HepG2 (cell line): ENCODE data around the gene KCNQ5. TPM values are rescaled to one million over a fixed set of nuclear protein-coding genes. Genes with fewer than 3 reads are reported as not detected.

ENCODE experiments used
- ATAC-seq: fragments of 200-7000 bp; cut with Tn5 transposase; 3 replicates; pipeline ENCODE4 v1.9.1; 2020; ENCODE audit warnings: mild to moderate bottlenecking, moderate library complexity
- BruUV-seq: library from RNA; stranded (reverse); fragments of 400-500 nt; replicated peaks from 2 replicates; lab custom pipeline; 2021; lab: Mats Ljungman, UMichigan
- CTCF ChIA-PET: fragments of 300-600 bp; formaldehyde crosslinking; extraction: SDS; loops from one replicate; lab custom pipeline; 2021; ENCODE audit warnings: low total read pairs, inconsistent platforms, low intra/inter-chr PET ratio; lab: Yijun Ruan, JAX
- POLR2A ChIA-PET: fragments of 350-600 bp; sonication (Branson Sonifier 250); formaldehyde crosslinking; loops from one replicate; lab custom pipeline; 2020; ENCODE audit warnings: antibody characterized with exemption, inconsistent platforms; lab: Yijun Ruan, JAX
- DNase-seq: peaks from one replicate; pipeline ENCODE4 v3.0.0-alpha.2; 2015; ENCODE audit warnings: low spot score
- FAIRE-seq: peaks from 3 replicates; lab custom pipeline; 2011; peaks lifted over from hg19 to GRCh38; lab: Jason Lieb, UNC
- H2AFZ ChIP-seq: one replicate; pipeline ENCODE4 v1.6.1; 2011; ENCODE audit warnings: low read length, inconsistent platforms
- H3K27ac ChIP-seq: fragments of 300-600 bp; 3 replicates; pipeline ENCODE4 v1.8.0; 2011; ENCODE audit warnings: mixed run types, mild to moderate bottlenecking, mixed read lengths, low read length, inconsistent platforms; ENCODE audit not compliant: insufficient read depth; ENCODE audit errors: extremely low read length
- H3K27me3 ChIP-seq, 2 experiments: fragments of 200-600 bp in 1 of 2; 2 replicates in 1 of 2; 3 replicates in 1 of 2; pipeline versions ENCODE4 v1.6.0 to v1.8.0; 2011; ENCODE audit warnings: low read length in 2 of 2, mild to moderate bottlenecking in 2 of 2, moderate library complexity in 2 of 2, inconsistent platforms in 1 of 2; ENCODE audit not compliant: insufficient read depth in 2 of 2, control insufficient read depth in 1 of 2
- H3K36me3 ChIP-seq, 2 experiments: fragments of 200-600 bp in 1 of 2; replicated peaks in 1 of 2; 2 replicates in 1 of 2; 3 replicates in 1 of 2; pipeline versions ENCODE4 v1.5.1 to v1.8.0; 2011; ENCODE audit warnings: low read length in 2 of 2, inconsistent platforms in 1 of 2; ENCODE audit not compliant: insufficient read depth in 2 of 2, control insufficient read depth in 1 of 2
- H3K4me1 ChIP-seq: 2 replicates; pipeline ENCODE4 v1.5.1; 2012; ENCODE audit warnings: low read length, inconsistent platforms; ENCODE audit not compliant: insufficient read depth
- H3K4me2 ChIP-seq: 2 replicates; pipeline ENCODE4 v1.6.0; 2011; ENCODE audit warnings: low read depth, low read length, inconsistent platforms
- H3K4me3 ChIP-seq, 3 experiments: fragments of 200-600 bp in 1 of 3; sonication (generic), shearing (Covaris generic) in 1 of 3; replicated peaks in 1 of 3; 2 replicates each; pipeline ENCODE4 v1.5.1; 2011 to 2016; ENCODE audit warnings: low read length in 3 of 3, inconsistent platforms in 2 of 3, low read depth in 2 of 3, mild to moderate bottlenecking in 2 of 3, control low read depth in 1 of 3, mixed read lengths in 1 of 3; ENCODE audit not compliant: insufficient read depth in 1 of 3
- H3K79me2 ChIP-seq: one replicate; pipeline ENCODE4 v1.6.1; 2011; ENCODE audit warnings: low read length, inconsistent platforms; ENCODE audit not compliant: insufficient read depth
- H3K9ac ChIP-seq: 2 replicates; pipeline ENCODE4 v1.6.0; 2011; ENCODE audit warnings: mild to moderate bottlenecking, low read depth, low read length, inconsistent platforms; ENCODE audit not compliant: insufficient read depth
- H3K9me3 ChIP-seq: 2 replicates; pipeline ENCODE4 v1.5.1; 2012; ENCODE audit warnings: mild to moderate bottlenecking, low read length
- H4K20me1 ChIP-seq: 2 replicates; pipeline ENCODE4 v1.6.0; 2011; ENCODE audit warnings: inconsistent platforms, mild to moderate bottlenecking, low read length, moderate library complexity; ENCODE audit not compliant: insufficient read depth
- CEBPZ ChIP-seq: IDR thresholded peaks from 2 replicates; pipeline ENCODE4 v1.6.1; 2012; ENCODE audit warnings: low read length, improper control_type of control experiment
- FOSL2 ChIP-seq: sonication (generic); formaldehyde crosslinking; IDR thresholded peaks from 2 replicates; pipeline ENCODE4 v1.4.0; 2020; ENCODE audit warnings: missing genetic modification reagents
- GATAD2A ChIP-seq: IDR thresholded peaks from 2 replicates; pipeline ENCODE4 v1.6.1; 2016
- SOX13 ChIP-seq, 3 experiments: fragments of 450-650 bp in 1 of 3; sonication (generic) in 1 of 3; formaldehyde crosslinking in 1 of 3; IDR thresholded peaks in 2 of 3; conservative IDR thresholded peaks in 1 of 3; 2 replicates each; pipeline versions ENCODE4 v1.5.0 to v1.6.1; 2016 to 2020; ENCODE audit warnings: antibody characterized with exemption in 1 of 3, mild to moderate bottlenecking in 1 of 3, missing compliant biosample characterization in 1 of 3, missing genetic modification reagents in 1 of 3, moderate library complexity in 1 of 3
- SP5 ChIP-seq: IDR thresholded peaks from 2 replicates; pipeline ENCODE4 v1.6.1; 2016; ENCODE audit warnings: low read depth, borderline replicate concordance
- ZNF639 ChIP-seq: conservative IDR thresholded peaks from 2 replicates; pipeline ENCODE4 v1.6.1; 2018; ENCODE audit warnings: missing genetic modification reagents
- WGBS: methylation state at CpG from one replicate; pipeline ENCODE4 v1.1.6; 2017; ENCODE audit warnings: low lambda C conversion rate; 5-methylcytosine and 5-hydroxymethylcytosine counted together
- in situ Hi-C: cut with HindIII; loops from 2 replicates; pipeline ENCODE4 v1.10.0; 2017; ENCODE audit warnings: low pct_unique_long_range_greater_than_20kb; ENCODE audit not compliant: extremely low pct_ligation_motif_present
- intact Hi-C: fragments of 100-400 bp; cut with micrococcal nuclease; formaldehyde crosslinking; loops from one replicate; pipeline ENCODE4 v1.10.0; 2022; ENCODE audit not compliant: unreplicated experiment
- polyA plus RNA-seq, 8 experiments: library from polyadenylated mRNA; depleted of rRNA in 3 of 8; stranded (reverse) in 7 of 8; unstranded in 1 of 8; fragments of >200 nt; fragmentation: Illumina TruSeq in 4 of 8; extraction: Trizol in 4 of 8; gene quantifications; 2 replicates each; pipeline versions ENCODE4 v1.2.1 to v1.2.3, GENCODE V29; 2011 to 2016; ENCODE audit warnings: low read depth in 4 of 8, missing spikeins in 1 of 8, mixed read lengths in 1 of 8; ENCODE audit not compliant: insufficient read depth in 1 of 8
- total RNA-seq, 5 experiments: library from RNA; depleted of rRNA; stranded (reverse); fragments of >200 nt; fragmentation: Illumina TruSeq; extraction: Trizol; gene quantifications; 2 replicates each; pipeline ENCODE4 v1.2.3, GENCODE V29; 2016; ENCODE audit warnings: low read depth in 1 of 5
- TF ChIP-seq, protein P1 (sequence below): sonication (generic); formaldehyde crosslinking; IDR thresholded peaks from 2 replicates; pipeline ENCODE4 v1.4.0; 2020; ENCODE audit warnings: missing genetic modification reagents
- TF ChIP-seq, protein P2 (sequence below): IDR thresholded peaks from 2 replicates; pipeline ENCODE4 v1.6.1; 2016; ENCODE audit warnings: low read depth, borderline replicate concordance

KCNQ5 gene
- total and polyA plus RNA-seq, 2 of the 13 experiments (the other 11 are each of a cell fraction or from before 2014, with no cell fraction given), result 0.04 TPM; not detected in 1

- POLR2A ChIA-PET, result no interaction called here
- ATAC-seq, result no peak
- intact Hi-C loops (no loop called here), in situ Hi-C loops (no loop called here)
- no peaks in the 10 kb centered on the region for H3K79me2 ChIP-seq
- no peaks in the 10 kb centered on the region for H3K9me3 ChIP-seq
- H3K4me1 ChIP-seq, result no peaks in the 10 kb centered on the region
- no peaks in the 10 kb centered on the region for H3K27me3 ChIP-seq
- TF ChIP-seq, protein P1, sequence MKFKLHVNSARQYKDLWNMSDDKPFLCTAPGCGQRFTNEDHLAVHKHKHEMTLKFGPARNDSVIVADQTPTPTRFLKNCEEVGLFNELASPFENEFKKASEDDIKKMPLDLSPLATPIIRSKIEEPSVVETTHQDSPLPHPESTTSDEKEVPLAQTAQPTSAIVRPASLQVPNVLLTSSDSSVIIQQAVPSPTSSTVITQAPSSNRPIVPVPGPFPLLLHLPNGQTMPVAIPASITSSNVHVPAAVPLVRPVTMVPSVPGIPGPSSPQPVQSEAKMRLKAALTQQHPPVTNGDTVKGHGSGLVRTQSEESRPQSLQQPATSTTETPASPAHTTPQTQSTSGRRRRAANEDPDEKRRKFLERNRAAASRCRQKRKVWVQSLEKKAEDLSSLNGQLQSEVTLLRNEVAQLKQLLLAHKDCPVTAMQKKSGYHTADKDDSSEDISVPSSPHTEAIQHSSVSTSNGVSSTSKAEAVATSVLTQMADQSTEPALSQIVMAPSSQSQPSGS (CRISPR knock-in tag), result no peak
- TF ChIP-seq SP5 (CRISPR knock-in tag) (no peak), SOX13 (IDR thresholded peaks at IDR 0.05) (no peak), SOX13 (CRISPR knock-in tag; conservative IDR thresholded peaks at IDR 0.05 in 1 of 2, IDR thresholded peaks at IDR 0.05 in 1 of 2) (no peak), CEBPZ (no peak), GATAD2A (CRISPR knock-in tag) (no peak), FOSL2 (CRISPR knock-in tag) (no peak), ZNF639 (CRISPR knock-in tag) (no peak)
- TF ChIP-seq, protein P2, sequence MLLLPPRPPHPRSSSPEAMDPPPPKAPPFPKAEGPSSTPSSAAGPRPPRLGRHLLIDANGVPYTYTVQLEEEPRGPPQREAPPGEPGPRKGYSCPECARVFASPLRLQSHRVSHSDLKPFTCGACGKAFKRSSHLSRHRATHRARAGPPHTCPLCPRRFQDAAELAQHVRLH (CRISPR knock-in tag), result no peak
- TF ChIP-seq, all 625 proteins: peak for 0
- no peaks in the 10 kb centered on the region for H4K20me1 ChIP-seq
- FAIRE-seq (no peak), DNase-seq (no peak)
- BruUV-seq, result no TSS peak
- H2AFZ ChIP-seq, result no peak overlapping the region
- no peak overlapping the region for H3K9ac ChIP-seq
- no peak overlapping the region for H3K4me3 ChIP-seq
- CTCF ChIA-PET, result no interaction called here
- WGBS, result 3% methylated on average over 2 of the region's 2 CpGs
- H3K36me3 ChIP-seq, result no peaks in the 10 kb centered on the region
- H3K27ac ChIP-seq, result no peak overlapping the region
- no peak overlapping the region for H3K4me2 ChIP-seq
These were observed 530.7 kb downstream of the KCNQ5 start for GRCh38 chr6:73152556-73152955.
